ENCODE data around the gene C15orf39. TPM values are rescaled to one million over a fixed set of nuclear protein-coding genes. Genes with fewer than 3 reads are reported as not detected.

C15orf39 gene
- total RNA-seq, 1 donor from 2014 or later = 62.2 TPM

- no peak for TF ChIP-seq CTCF (IDR thresholded peaks at IDR 0.05; ENCODE audit: unreplicated experiment)
- H3K36me3 Mint-ChIP-seq = peaks cover 1% of the 10 kb centered on the region
- peaks cover 4% of the 10 kb centered on the region for H3K9me3 Mint-ChIP-seq
- H3K4me3 Mint-ChIP-seq = no peak overlapping the region
- peak in 1 of 2 experiments; percentile 52 for DNase-seq (ENCODE audit: low spot score in 2 of 2, unreplicated experiment in 2 of 2)
- H3K27ac Mint-ChIP-seq = no peak overlapping the region
- H3K4me1 Mint-ChIP-seq = peaks cover 53% of the 10 kb centered on the region
- H3K27me3 Mint-ChIP-seq (ENCODE audit: low read depth) = no peaks in the 10 kb centered on the region
Observed at GRCh38 chr15:75195122-75195765, 6.4 kb upstream of the C15orf39 start.

GRCh38 chr15:75195766-75196241 is 5.9 kb upstream of the C15orf39 start:
- DNase-seq (ENCODE audit: low spot score in 2 of 2, unreplicated experiment in 2 of 2) = no peak
- TF ChIP-seq CTCF (IDR thresholded peaks at IDR 0.05; ENCODE audit: unreplicated experiment) = no peak
- no peak overlapping the region for H3K27ac Mint-ChIP-seq
- H3K4me3 Mint-ChIP-seq = no peak overlapping the region
- H3K27me3 Mint-ChIP-seq (ENCODE audit: low read depth) = no peaks in the 10 kb centered on the region
- peaks cover 1% of the 10 kb centered on the region for H3K36me3 Mint-ChIP-seq
- peaks cover 57% of the 10 kb centered on the region for H3K4me1 Mint-ChIP-seq
- H3K9me3 Mint-ChIP-seq = peaks cover 1% of the 10 kb centered on the region

DNA sequence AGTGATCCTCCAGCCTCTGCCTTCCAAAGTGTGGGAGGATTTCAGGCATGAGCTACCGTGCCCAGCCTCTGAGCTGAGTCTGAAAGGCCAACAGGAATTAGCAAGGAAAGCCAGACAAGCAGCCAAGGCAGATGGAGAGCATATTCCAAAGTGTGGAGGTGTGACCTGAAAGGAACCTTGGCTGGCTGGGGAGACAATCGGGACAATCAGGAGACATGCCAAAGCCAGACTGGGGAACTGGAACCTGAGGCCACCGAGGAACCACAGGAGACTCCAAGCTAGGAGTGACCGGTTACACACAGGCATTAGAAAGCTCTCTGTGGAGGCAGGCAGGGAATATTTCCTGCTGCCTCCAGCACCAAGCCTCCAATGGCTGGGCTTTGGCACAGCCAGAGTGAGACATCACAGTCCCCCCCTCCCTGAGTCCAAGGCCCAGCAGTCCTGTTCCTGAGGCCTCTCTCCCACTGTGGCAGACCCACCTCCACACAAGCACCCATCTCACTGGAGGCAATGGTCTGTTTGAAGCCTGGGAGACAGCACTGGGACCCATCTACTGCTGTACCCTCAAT is 4.5 kb upstream of the C15orf39 start:
- H3K4me3 Mint-ChIP-seq = no peak overlapping the region
- no peak for TF ChIP-seq CTCF (IDR thresholded peaks at IDR 0.05; ENCODE audit: unreplicated experiment)
- peaks cover 61% of the 10 kb centered on the region for H3K4me1 Mint-ChIP-seq
- no peaks in the 10 kb centered on the region for H3K9me3 Mint-ChIP-seq
- H3K36me3 Mint-ChIP-seq = no peaks in the 10 kb centered on the region
- H3K27ac Mint-ChIP-seq = peak overlapping the region; percentile 30
- DNase-seq (ENCODE audit: low spot score in 2 of 2, unreplicated experiment in 2 of 2) = no peak
- H3K27me3 Mint-ChIP-seq (ENCODE audit: low read depth) = no peaks in the 10 kb centered on the region

GRCh38 chr15:75198560-75199356 is 2.9 kb upstream of the C15orf39 start:
- H3K27ac Mint-ChIP-seq = no peak overlapping the region
- H3K9me3 Mint-ChIP-seq = no peaks in the 10 kb centered on the region
- H3K4me3 Mint-ChIP-seq = no peak overlapping the region
- DNase-seq (ENCODE audit: low spot score in 2 of 2, unreplicated experiment in 2 of 2) = no peak
- peaks cover 55% of the 10 kb centered on the region for H3K4me1 Mint-ChIP-seq
- H3K27me3 Mint-ChIP-seq (ENCODE audit: low read depth) = no peaks in the 10 kb centered on the region
- no peaks in the 10 kb centered on the region for H3K36me3 Mint-ChIP-seq
- no peak for TF ChIP-seq CTCF (IDR thresholded peaks at IDR 0.05; ENCODE audit: unreplicated experiment)

- Mint-ChIP-seq H3K4me1 (peaks cover 57% of the 10 kb centered on the region), H3K27me3 (ENCODE audit: low read depth) (no peaks in the 10 kb centered on the region), H3K9me3 (no peaks in the 10 kb centered on the region), H3K27ac (peak overlapping the region; percentile 48), H3K4me3 (no peak overlapping the region), H3K36me3 (no peaks in the 10 kb centered on the region)
- DNase-seq (ENCODE audit: low spot score in 2 of 2, unreplicated experiment in 2 of 2) = no peak
- no peak for TF ChIP-seq CTCF (IDR thresholded peaks at IDR 0.05; ENCODE audit: unreplicated experiment)
Observed at GRCh38 chr15:75199357-75199940, 2.2 kb upstream of the C15orf39 start.
